OCI-LY3 (cell line): ENCODE measurements around the gene UNC5A.

Experiments used
- EZH2phosphoT487 ChIP-seq: fragments of 200-600 bp; shearing (Covaris generic); IDR thresholded peaks from 2 replicates; pipeline ENCODE4 v1.6.1; 2018; ENCODE audit warnings: antibody characterized with exemption, mixed run types, low read depth
- TF ChIP-seq, protein P1 (sequence below): fragments of 200-600, 300-600 bp; sonication (generic); IDR thresholded peaks from 2 replicates; pipeline ENCODE4 v1.5.1; 2014; ENCODE audit warnings: antibody characterized with exemption, low read length, low read depth

DNA sequence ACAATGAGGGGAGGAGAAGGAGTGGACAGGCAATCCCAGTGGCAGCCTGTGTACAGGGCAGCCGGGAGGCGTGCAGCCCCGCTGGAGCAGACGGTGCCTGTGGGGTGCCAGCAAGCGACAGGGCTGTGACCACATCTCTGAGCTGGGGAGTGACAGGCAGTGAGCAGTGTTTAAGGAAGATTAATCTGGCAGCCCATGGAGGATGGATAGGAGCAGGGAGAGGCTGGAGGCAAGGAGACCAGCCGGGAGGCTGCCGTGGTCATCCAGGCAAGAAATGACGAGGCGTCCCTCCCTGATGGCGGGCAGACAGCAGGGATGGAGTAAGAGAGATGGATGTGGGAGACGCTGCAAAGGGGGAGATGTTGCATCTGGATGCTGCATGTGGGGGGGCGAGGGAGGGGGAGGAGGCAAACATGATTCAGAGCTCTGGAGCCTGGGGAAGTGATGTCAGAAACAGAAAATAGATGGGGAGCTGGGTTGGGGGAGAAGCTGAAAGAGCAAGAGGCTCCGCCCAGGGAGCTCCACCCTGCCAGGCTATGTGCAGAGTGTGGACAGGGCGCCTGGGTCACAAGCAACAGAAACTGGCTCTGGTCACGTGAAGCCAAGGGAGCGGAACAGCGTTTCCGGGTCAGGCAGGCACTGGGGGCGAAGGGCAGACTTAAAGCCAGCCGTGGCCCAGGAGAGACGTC is 12.6 kb downstream of the UNC5A start:
- TF ChIP-seq, protein P1, sequence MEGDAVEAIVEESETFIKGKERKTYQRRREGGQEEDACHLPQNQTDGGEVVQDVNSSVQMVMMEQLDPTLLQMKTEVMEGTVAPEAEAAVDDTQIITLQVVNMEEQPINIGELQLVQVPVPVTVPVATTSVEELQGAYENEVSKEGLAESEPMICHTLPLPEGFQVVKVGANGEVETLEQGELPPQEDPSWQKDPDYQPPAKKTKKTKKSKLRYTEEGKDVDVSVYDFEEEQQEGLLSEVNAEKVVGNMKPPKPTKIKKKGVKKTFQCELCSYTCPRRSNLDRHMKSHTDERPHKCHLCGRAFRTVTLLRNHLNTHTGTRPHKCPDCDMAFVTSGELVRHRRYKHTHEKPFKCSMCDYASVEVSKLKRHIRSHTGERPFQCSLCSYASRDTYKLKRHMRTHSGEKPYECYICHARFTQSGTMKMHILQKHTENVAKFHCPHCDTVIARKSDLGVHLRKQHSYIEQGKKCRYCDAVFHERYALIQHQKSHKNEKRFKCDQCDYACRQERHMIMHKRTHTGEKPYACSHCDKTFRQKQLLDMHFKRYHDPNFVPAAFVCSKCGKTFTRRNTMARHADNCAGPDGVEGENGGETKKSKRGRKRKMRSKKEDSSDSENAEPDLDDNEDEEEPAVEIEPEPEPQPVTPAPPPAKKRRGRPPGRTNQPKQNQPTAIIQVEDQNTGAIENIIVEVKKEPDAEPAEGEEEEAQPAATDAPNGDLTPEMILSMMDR: no peak
- no peak for TF ChIP-seq EZH2phosphoT487
